Transverse colon (tissue), 4 donors: ENCODE results near the gene SCRN2.
A peak's percentile ranks its signal among the peaks of the same experiment; 100 is the strongest.

Experiments
- CTCF ChIP-seq, 5 experiments: fragments of 200-600 bp in 3 of 5; fragments of 450-650 bp in 2 of 5; sonication (generic) in 3 of 5; IDR thresholded peaks; 1 replicate in 2 of 5; 2 replicates in 3 of 5; pipeline ENCODE4 v1.5.1; 2016 to 2017; ENCODE audit warnings: antibody characterized with exemption in 5 of 5, inconsistent platforms in 3 of 5, mild to moderate bottlenecking in 2 of 5, moderate library complexity in 1 of 5
- EP300 ChIP-seq: sonication (generic); formaldehyde crosslinking; IDR thresholded peaks from one replicate; pipeline ENCODE4 v1.6.1; 2017; ENCODE audit warnings: antibody characterized with exemption, low read depth
- POLR2A ChIP-seq: fragments of 450-650 bp; IDR thresholded peaks from one replicate; pipeline ENCODE4 v1.6.1; 2016; ENCODE audit warnings: antibody characterized with exemption, mild to moderate bottlenecking, moderate library complexity
- POLR2AphosphoS5 ChIP-seq, 3 donors: sonication (generic); formaldehyde crosslinking; IDR thresholded peaks; one replicate each; pipeline ENCODE4 v1.6.1; 2016; ENCODE audit warnings: antibody characterized with exemption in 3 of 3

GRCh38 chr17:47810200-47810821 is 30.8 kb downstream of the SCRN2 start:
- no peak for TF ChIP-seq CTCF (IDR thresholded peaks at IDR 0.05)
- no peak for TF ChIP-seq EP300
- peak in 1 of 3 donors; percentile 7 for TF ChIP-seq POLR2AphosphoS5 (IDR thresholded peaks at IDR 0.05)
- TF ChIP-seq POLR2A, result peak; percentile 11
